Ovary (tissue), 9 donors: Measurements from ENCODE around the gene DPYSL3. TPM values are rescaled to one million over a fixed set of nuclear protein-coding genes. Genes with fewer than 3 reads are reported as not detected.

Experiments used
- DNase-seq, 5 donors: peaks; one replicate each; pipeline ENCODE4 v3.0.0-alpha.2; 2019 to 2020
- H3K27ac ChIP-seq, 2 donors: fragments of 200-600 bp; one replicate each; pipeline versions ENCODE4 v1.5.1 to v1.8.0; 2019 to 2022
- H3K27me3 ChIP-seq: fragments of 200-600 bp; one replicate; pipeline ENCODE4 v1.8.0; 2022
- H3K36me3 ChIP-seq: fragments of 200-600 bp; sonication (generic); one replicate; pipeline ENCODE4 v1.5.1; 2019
- H3K4me1 ChIP-seq: one replicate; pipeline ENCODE4 v1.8.1; 2013; ENCODE audit warnings: mild to moderate bottlenecking, moderate library complexity; ENCODE audit not compliant: insufficient read depth
- H3K4me3 ChIP-seq: fragments of 200-600 bp; sonication (generic); one replicate; pipeline ENCODE4 v1.5.1; 2017
- H3K9me3 ChIP-seq, 2 donors: fragments of 200-600 bp in 1 of 2; sonication (generic) in 1 of 2; one replicate each; pipeline versions ENCODE4 v1.5.1 to v1.8.1; 2013 to 2019; ENCODE audit warnings: mild to moderate bottlenecking in 1 of 2, moderate library complexity in 1 of 2
- EP300 ChIP-seq: sonication (generic); formaldehyde crosslinking; IDR thresholded peaks from one replicate; pipeline ENCODE4 v1.6.1; 2017; ENCODE audit warnings: antibody characterized with exemption
- POLR2A ChIP-seq: fragments of 450-650 bp; IDR thresholded peaks from one replicate; pipeline ENCODE4 v1.6.1; 2017; ENCODE audit warnings: antibody characterized with exemption, mild to moderate bottlenecking, moderate library complexity
- WGBS, 3 donors: extraction: QIAGEN DNeasy Blood & Tissue Kit in 1 of 3; methylation state at CpG; one replicate each; pipeline versions ENCODE4 v1.1.5 to v1.1.7; 2013 to 2017; 5-methylcytosine and 5-hydroxymethylcytosine counted together
- intact Hi-C, 4 donors: fragments of 100-400 bp; cut with DNase I; formaldehyde crosslinking; loops; one replicate each; pipeline versions ENCODE4 v1.11.0 to v1.15.1; 2022 to 2023
- polyA plus RNA-seq, 2 donors: library from polyadenylated mRNA; stranded (reverse); fragments of 200-250 nt in 1 of 2; fragments of 350-450 nt in 1 of 2; fragmentation: Illumina TruSeq in 1 of 2; extraction: RNeasy Lipid Tissue Mini Kit (QIAGEN cat#74804) in 1 of 2; gene quantifications; one replicate each; pipeline ENCODE4 v1.2.3, GENCODE V29; 2013 to 2014
- total RNA-seq, 7 donors: library from RNA; depleted of rRNA in 2 of 7; stranded (reverse); fragments of >200 nt in 2 of 7; fragmentation: NEBNext Ultra II Directional in 3 of 7; extraction: Animal tissue kit (Norgen Biotek cat#: 25700) in 3 of 7; gene quantifications; one replicate each; pipeline versions ENCODE4 v1.1.0 to v1.2.4, GENCODE V29; 2016 to 2023
- TF ChIP-seq, protein P1 (sequence below), 3 donors: fragments of 450-650 bp in 2 of 3; fragments of 200-600 bp in 1 of 3; IDR thresholded peaks; one replicate each; pipeline versions ENCODE4 v1.5.1 to v1.8.0; 2016 to 2022; ENCODE audit warnings: antibody characterized with exemption in 3 of 3, mild to moderate bottlenecking in 1 of 3
- donor health status: DM: no; HTN: no; CAD: no; lungs with moderate emphysema.
- donor health status: DM: no; HTN: no; CAD: no.
- donor health status: Bipolar disorder and iron deficiency.
- donor health status: DM: yes; HTN: yes; CAD: no.
- donor health status: DM: no; HTN: no; CAD: no.
- donor health status: DM: yes; HTN: yes; CAD: no.

Gene DPYSL3
- total and polyA plus RNA-seq, 9 donors: 77.9 to 606 (median 158) TPM

DNA sequence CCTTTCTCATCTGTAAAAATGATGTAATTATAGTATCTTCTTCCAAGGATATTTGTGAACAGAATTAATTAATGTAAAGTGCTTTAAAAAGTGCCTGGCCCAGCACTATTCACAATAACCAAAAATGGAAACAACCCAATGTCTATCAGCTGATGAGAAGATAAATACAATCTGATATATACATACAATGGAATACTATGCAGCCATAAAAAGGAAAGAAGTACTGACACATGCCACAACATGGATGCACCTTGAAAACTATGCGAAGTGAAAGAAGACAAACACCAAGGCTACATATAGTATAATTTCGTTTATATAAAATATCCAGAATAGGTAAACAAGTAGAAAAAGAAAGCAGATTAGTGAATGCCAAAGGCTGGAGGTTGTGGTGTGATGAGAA is 24.1 kb downstream of the DPYSL3 start:
- peak overlapping the region in 1 of 2 donors; percentile 64 for H3K27ac ChIP-seq
- H3K4me3 ChIP-seq: no peak overlapping the region
- WGBS, 3 donors: 91% methylated on average over 2 of the region's 2 CpGs
- H3K36me3 ChIP-seq: no peaks in the 10 kb centered on the region
- H3K27me3 ChIP-seq: no peaks in the 10 kb centered on the region
- TF ChIP-seq POLR2A: no peak
- TF ChIP-seq EP300: no peak
- TF ChIP-seq, protein P1, sequence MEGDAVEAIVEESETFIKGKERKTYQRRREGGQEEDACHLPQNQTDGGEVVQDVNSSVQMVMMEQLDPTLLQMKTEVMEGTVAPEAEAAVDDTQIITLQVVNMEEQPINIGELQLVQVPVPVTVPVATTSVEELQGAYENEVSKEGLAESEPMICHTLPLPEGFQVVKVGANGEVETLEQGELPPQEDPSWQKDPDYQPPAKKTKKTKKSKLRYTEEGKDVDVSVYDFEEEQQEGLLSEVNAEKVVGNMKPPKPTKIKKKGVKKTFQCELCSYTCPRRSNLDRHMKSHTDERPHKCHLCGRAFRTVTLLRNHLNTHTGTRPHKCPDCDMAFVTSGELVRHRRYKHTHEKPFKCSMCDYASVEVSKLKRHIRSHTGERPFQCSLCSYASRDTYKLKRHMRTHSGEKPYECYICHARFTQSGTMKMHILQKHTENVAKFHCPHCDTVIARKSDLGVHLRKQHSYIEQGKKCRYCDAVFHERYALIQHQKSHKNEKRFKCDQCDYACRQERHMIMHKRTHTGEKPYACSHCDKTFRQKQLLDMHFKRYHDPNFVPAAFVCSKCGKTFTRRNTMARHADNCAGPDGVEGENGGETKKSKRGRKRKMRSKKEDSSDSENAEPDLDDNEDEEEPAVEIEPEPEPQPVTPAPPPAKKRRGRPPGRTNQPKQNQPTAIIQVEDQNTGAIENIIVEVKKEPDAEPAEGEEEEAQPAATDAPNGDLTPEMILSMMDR (IDR thresholded peaks at IDR 0.05): no peak
- no peak for DNase-seq
- H3K9me3 ChIP-seq: no peaks in the 10 kb centered on the region
- peaks cover 14% of the 10 kb centered on the region for H3K4me1 ChIP-seq
- intact Hi-C loops: no loop called here

DNA sequence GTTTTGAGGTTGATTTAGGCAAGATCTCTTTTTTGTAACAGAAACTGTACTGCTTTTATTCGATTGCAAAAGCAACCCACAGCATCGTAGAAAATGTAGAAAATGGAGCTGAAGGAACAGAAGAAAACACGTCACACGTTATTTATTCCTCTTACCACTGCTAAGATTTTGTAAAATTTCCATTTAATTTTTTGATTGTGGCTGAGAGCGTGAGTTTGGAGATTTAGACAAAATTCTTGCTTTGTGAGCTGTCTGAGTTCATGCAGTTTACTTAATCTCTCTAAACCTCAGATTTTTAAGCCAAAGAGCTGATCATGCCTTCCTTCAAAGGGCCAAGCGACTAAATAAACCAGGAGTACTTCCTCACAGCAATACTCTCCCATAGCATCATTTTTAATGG is 24.8 kb downstream of the DPYSL3 start:
- intact Hi-C loops: no loop called here
- Histone ChIP-seq H3K9me3 (no peaks in the 10 kb centered on the region), H3K27ac (peak overlapping the region in 1 of 2 donors; percentile 64), H3K4me1 (peaks cover 14% of the 10 kb centered on the region), H3K4me3 (no peak overlapping the region), H3K27me3 (no peaks in the 10 kb centered on the region), H3K36me3 (no peaks in the 10 kb centered on the region)
- DNase-seq: no peak
- TF ChIP-seq, protein P1 (IDR thresholded peaks at IDR 0.05): no peak
- TF ChIP-seq POLR2A (no peak), EP300 (no peak)
- 12 to 28% (median 26%) methylated on average over 6 of the region's 6 CpGs for WGBS, 3 donors

DNA sequence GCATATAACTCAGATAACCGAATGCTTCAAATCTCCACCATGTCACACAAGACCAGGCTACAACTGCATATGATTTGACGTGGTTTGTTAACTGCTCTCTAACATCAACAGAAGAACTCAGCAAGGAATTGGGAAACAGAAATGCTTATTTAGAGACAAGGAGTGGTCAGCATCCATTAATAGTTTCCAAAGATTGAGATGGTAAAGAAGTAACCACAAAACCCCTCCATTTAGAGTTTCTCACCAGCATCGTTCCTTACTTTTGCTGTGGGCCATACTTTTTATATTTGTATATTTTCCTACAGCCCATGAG is 25.2 kb downstream of the DPYSL3 start:
- H3K4me1 ChIP-seq: peaks cover 14% of the 10 kb centered on the region
- peak overlapping the region in 1 of 2 donors; percentile 64 for H3K27ac ChIP-seq
- TF ChIP-seq, protein P1 (IDR thresholded peaks at IDR 0.05): no peak
- TF ChIP-seq EP300: no peak
- TF ChIP-seq POLR2A: no peak
- no peaks in the 10 kb centered on the region for H3K9me3 ChIP-seq
- no peak for DNase-seq
- H3K36me3 ChIP-seq: no peaks in the 10 kb centered on the region
- H3K4me3 ChIP-seq: no peak overlapping the region
- WGBS, 3 donors: 16 to 26% (median 21%) methylated on average over 3 of the region's 3 CpGs
- H3K27me3 ChIP-seq: no peaks in the 10 kb centered on the region
- intact Hi-C loops: no loop called here

DNA sequence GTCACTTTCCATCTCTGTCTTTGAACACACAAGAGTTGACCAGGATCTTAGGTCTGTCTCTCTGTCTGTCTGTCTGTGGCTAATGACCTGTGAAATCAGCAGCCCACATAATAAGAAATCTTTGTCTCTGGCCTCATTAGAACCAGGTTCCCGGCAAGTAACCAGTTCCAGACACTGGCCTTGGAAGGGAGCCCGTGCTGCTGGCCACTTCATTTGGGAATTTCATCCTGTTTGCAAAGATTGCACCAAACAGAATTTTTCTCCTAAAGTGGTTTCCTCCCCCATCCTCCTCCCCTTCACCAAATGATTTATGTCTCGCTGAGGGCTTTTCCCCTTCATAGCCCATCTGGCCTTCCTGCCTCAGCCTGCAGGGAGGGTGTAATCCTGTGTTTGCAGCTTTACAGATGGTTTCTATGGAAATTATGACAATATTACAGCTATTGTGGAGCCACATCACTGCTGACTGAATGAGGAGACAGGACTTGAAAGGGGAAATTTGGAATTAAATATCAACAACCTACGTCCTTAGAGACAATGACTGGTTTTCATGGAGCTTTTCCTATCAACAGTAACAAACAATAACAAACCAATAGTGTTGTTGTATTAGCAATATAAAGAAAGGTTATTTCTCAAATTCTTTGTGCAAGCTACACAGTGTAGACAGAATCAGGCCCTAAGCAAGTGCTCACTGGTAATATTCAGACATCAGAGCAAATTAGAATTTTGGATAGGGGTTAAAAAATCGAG is 25.7 kb downstream of the DPYSL3 start:
- Histone ChIP-seq H3K4me3 (no peak overlapping the region), H3K4me1 (peaks cover 18% of the 10 kb centered on the region), H3K27ac (peak overlapping the region in 1 of 2 donors; percentile 64), H3K27me3 (no peaks in the 10 kb centered on the region), H3K9me3 (no peaks in the 10 kb centered on the region), H3K36me3 (no peaks in the 10 kb centered on the region)
- WGBS, 3 donors: 2 to 4% (median 2%) methylated on average over 5 of the region's 5 CpGs
- TF ChIP-seq, protein P1 (IDR thresholded peaks at IDR 0.05): no peak
- peak; percentile 27 for TF ChIP-seq EP300
- TF ChIP-seq POLR2A: no peak
- DNase-seq: peak; percentile 78 to 87 (median 83)
- intact Hi-C loops: no loop called here
